Adrenal gland (tissue), 5 donors: ENCODE measurements around the gene IPO9.

Source experiments
- CTCF ChIP-seq, 6 experiments: fragments of 450-650 bp in 4 of 6; fragments of 200-600 bp in 2 of 6; sonication (generic) in 1 of 6; IDR thresholded peaks; 1 replicate in 5 of 6; 2 replicates in 1 of 6; pipeline versions ENCODE4 v1.5.1 to v1.8.0; 2016 to 2021; ENCODE audit warnings: antibody characterized with exemption in 6 of 6, mild to moderate bottlenecking in 2 of 6, moderate library complexity in 1 of 6
- POLR2A ChIP-seq, 2 donors: fragments of 450-650 bp; IDR thresholded peaks; one replicate each; pipeline ENCODE4 v1.6.1; 2017; ENCODE audit warnings: antibody characterized with exemption in 2 of 2, mild to moderate bottlenecking in 2 of 2, moderate library complexity in 1 of 2
- donor health status: DM: no; HTN: no; CAD: no.

- TF ChIP-seq CTCF (IDR thresholded peaks at IDR 0.05) (no peak), POLR2A (IDR thresholded peaks at IDR 0.05) (no peak)
Measured at GRCh38 chr1:201907621-201908020, 78.7 kb downstream of the IPO9 start.
